ENCODE data around the gene SGPP2. TPM values are rescaled to one million over a fixed set of nuclear protein-coding genes. Genes with fewer than 3 reads are reported as not detected.

Gene SGPP2
- total RNA-seq, 3 donors from 2014 or later (not counting 1 experiment from before 2014, with no cell fraction given), result 0.25 to 0.30 TPM; not detected in 1

GRCh38 chr2:222504719-222505118 is 80.4 kb downstream of the SGPP2 start:
- no peak overlapping the region for H3K4me3 Mint-ChIP-seq
- Histone ChIP-seq H3K36me3 (ENCODE audit: control insufficient read depth, insufficient read depth, low read length) (no peaks in the 10 kb centered on the region), H3K9me3 (ENCODE audit: control insufficient read depth, insufficient read depth, low read length) (no peaks in the 10 kb centered on the region), H3K27me3 (ENCODE audit: control insufficient read depth, insufficient read depth, low read length) (no peaks in the 10 kb centered on the region), H3K4me3 (ENCODE audit: low read length) (no peak overlapping the region), H3K27ac (ENCODE audit: low read length) (no peak overlapping the region), H3K4me1 (ENCODE audit: control insufficient read depth, insufficient read depth, low read length) (no peaks in the 10 kb centered on the region)
- no peak overlapping the region for H3K27ac Mint-ChIP-seq
- TF ChIP-seq CTCF (IDR thresholded peaks at IDR 0.05), result no peak
- 49% methylated on average over 2 of the region's 2 CpGs for WGBS (ENCODE audit: insufficient coverage)
- peaks cover 0 to 12% of the 10 kb centered on the region in 2 donors for H3K27me3 Mint-ChIP-seq (ENCODE audit: low read depth in 2 of 2)
- intact Hi-C loops (cut with micrococcal nuclease), result no loop called here
- no peak for DNase-seq
- no peaks in the 10 kb centered on the region for H3K4me1 Mint-ChIP-seq
- H3K36me3 Mint-ChIP-seq, result no peaks in the 10 kb centered on the region
- H3K9me3 Mint-ChIP-seq, result peaks cover 0 to 2% of the 10 kb centered on the region in 2 donors
- ATAC-seq, result no peak

GRCh38 chr2:222506230-222506935 is 82.0 kb downstream of the SGPP2 start:
- H3K36me3 Mint-ChIP-seq, result no peaks in the 10 kb centered on the region
- TF ChIP-seq CTCF (IDR thresholded peaks at IDR 0.05), result no peak
- no peaks in the 10 kb centered on the region for H3K36me3 ChIP-seq (ENCODE audit: control insufficient read depth, insufficient read depth, low read length)
- no peaks in the 10 kb centered on the region for H3K9me3 ChIP-seq (ENCODE audit: control insufficient read depth, insufficient read depth, low read length)
- ATAC-seq (no peak), DNase-seq (no peak)
- no peak overlapping the region for H3K4me3 ChIP-seq (ENCODE audit: low read length)
- H3K27me3 ChIP-seq (ENCODE audit: control insufficient read depth, insufficient read depth, low read length), result no peaks in the 10 kb centered on the region
- H3K4me1 Mint-ChIP-seq, result no peaks in the 10 kb centered on the region
- peaks cover 0 to 2% of the 10 kb centered on the region in 2 donors for H3K9me3 Mint-ChIP-seq
- no peak overlapping the region for H3K4me3 Mint-ChIP-seq
- 90% methylated on average over 3 of the region's 5 CpGs for WGBS (ENCODE audit: insufficient coverage)
- intact Hi-C loops (cut with micrococcal nuclease), result no loop called here
- no peak overlapping the region for H3K27ac Mint-ChIP-seq
- no peaks in the 10 kb centered on the region for H3K27me3 Mint-ChIP-seq (ENCODE audit: low read depth in 2 of 2)
- H3K27ac ChIP-seq (ENCODE audit: low read length), result no peak overlapping the region
- H3K4me1 ChIP-seq (ENCODE audit: control insufficient read depth, insufficient read depth, low read length), result no peaks in the 10 kb centered on the region

- no peak overlapping the region for H3K27ac ChIP-seq (ENCODE audit: low read length)
- no peaks in the 10 kb centered on the region for H3K27me3 Mint-ChIP-seq (ENCODE audit: low read depth in 2 of 2)
- no peaks in the 10 kb centered on the region for H3K4me1 Mint-ChIP-seq
- no peaks in the 10 kb centered on the region for H3K36me3 ChIP-seq (ENCODE audit: control insufficient read depth, insufficient read depth, low read length)
- H3K27ac Mint-ChIP-seq, result no peak overlapping the region
- H3K9me3 ChIP-seq (ENCODE audit: control insufficient read depth, insufficient read depth, low read length), result no peaks in the 10 kb centered on the region
- no peaks in the 10 kb centered on the region for H3K27me3 ChIP-seq (ENCODE audit: control insufficient read depth, insufficient read depth, low read length)
- ATAC-seq, result no peak
- no peaks in the 10 kb centered on the region for H3K4me1 ChIP-seq (ENCODE audit: control insufficient read depth, insufficient read depth, low read length)
- no peaks in the 10 kb centered on the region for H3K36me3 Mint-ChIP-seq
- no peak overlapping the region for H3K4me3 ChIP-seq (ENCODE audit: low read length)
- peaks cover 0 to 2% of the 10 kb centered on the region in 2 donors for H3K9me3 Mint-ChIP-seq
- no peak overlapping the region for H3K4me3 Mint-ChIP-seq
- TF ChIP-seq CTCF (IDR thresholded peaks at IDR 0.05), result no peak
- intact Hi-C loops (cut with micrococcal nuclease), result no loop called here
- no peak for DNase-seq
These were observed 90.6 kb downstream of the SGPP2 start for GRCh38 chr2:222514901-222515300.
